Esophagus muscularis mucosa (tissue), 4 donors: ENCODE measurements around the gene LINC00237.

ENCODE experiments used
- EP300 ChIP-seq: sonication (generic); formaldehyde crosslinking; IDR thresholded peaks from one replicate; pipeline ENCODE4 v1.6.1; 2017; ENCODE audit warnings: antibody characterized with exemption
- POLR2A ChIP-seq: fragments of 450-650 bp; IDR thresholded peaks from one replicate; pipeline ENCODE4 v1.6.1; 2017; ENCODE audit warnings: antibody characterized with exemption, moderate library complexity, mild to moderate bottlenecking, low read depth
- POLR2AphosphoS5 ChIP-seq, 2 donors: sonication (generic); formaldehyde crosslinking; IDR thresholded peaks; one replicate each; pipeline ENCODE4 v1.6.1; 2017; ENCODE audit warnings: antibody characterized with exemption in 2 of 2
- TF ChIP-seq, protein P1 (sequence below), 3 experiments: fragments of 200-600 bp in 2 of 3; fragments of 450-650 bp in 1 of 3; sonication (generic) in 2 of 3; IDR thresholded peaks; one replicate each; pipeline ENCODE4 v1.5.1; 2017 to 2019; ENCODE audit warnings: antibody characterized with exemption in 3 of 3, mild to moderate bottlenecking in 2 of 3, moderate library complexity in 1 of 3

DNA sequence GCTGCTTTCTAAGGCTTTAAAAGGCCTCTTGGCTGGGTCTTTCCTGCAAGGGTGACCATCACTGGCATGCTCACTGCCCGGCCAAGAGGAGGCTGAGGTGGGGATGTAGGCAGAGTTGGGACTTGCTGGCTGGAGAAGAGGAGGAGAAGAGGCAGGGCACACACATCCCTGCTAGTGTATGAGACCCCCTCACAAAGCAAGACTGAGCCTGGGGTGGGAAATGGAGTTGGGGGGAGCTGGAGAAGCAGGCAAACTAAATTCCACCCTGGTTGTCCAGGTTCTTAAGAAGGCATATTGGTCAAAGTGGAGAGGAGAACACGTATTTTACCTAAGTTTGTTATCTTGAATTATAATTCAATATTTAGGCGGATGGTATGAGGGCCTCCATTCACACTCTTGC lies 18.0 kb upstream of the LINC00237 start:
- TF ChIP-seq, protein P1, sequence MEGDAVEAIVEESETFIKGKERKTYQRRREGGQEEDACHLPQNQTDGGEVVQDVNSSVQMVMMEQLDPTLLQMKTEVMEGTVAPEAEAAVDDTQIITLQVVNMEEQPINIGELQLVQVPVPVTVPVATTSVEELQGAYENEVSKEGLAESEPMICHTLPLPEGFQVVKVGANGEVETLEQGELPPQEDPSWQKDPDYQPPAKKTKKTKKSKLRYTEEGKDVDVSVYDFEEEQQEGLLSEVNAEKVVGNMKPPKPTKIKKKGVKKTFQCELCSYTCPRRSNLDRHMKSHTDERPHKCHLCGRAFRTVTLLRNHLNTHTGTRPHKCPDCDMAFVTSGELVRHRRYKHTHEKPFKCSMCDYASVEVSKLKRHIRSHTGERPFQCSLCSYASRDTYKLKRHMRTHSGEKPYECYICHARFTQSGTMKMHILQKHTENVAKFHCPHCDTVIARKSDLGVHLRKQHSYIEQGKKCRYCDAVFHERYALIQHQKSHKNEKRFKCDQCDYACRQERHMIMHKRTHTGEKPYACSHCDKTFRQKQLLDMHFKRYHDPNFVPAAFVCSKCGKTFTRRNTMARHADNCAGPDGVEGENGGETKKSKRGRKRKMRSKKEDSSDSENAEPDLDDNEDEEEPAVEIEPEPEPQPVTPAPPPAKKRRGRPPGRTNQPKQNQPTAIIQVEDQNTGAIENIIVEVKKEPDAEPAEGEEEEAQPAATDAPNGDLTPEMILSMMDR (IDR thresholded peaks at IDR 0.05): no peak
- TF ChIP-seq POLR2AphosphoS5 (IDR thresholded peaks at IDR 0.05): no peak
- no peak for TF ChIP-seq POLR2A
- TF ChIP-seq EP300: no peak
